CD4-positive, alpha-beta T cell treated with Interferon alpha-2 for 1 hour (primary cell): ENCODE data around the gene MYLK2.

ENCODE experiments used
- DNase-seq, 2 donors: peaks; one replicate each; pipeline ENCODE4 v3.0.0-alpha.2; 2020 to 2022

MYLK2 gene

GRCh38 chr20:31879143-31879987 is 60.2 kb downstream of the MYLK2 start:
- DNase-seq: peak; percentile 85 to 88

DNA sequence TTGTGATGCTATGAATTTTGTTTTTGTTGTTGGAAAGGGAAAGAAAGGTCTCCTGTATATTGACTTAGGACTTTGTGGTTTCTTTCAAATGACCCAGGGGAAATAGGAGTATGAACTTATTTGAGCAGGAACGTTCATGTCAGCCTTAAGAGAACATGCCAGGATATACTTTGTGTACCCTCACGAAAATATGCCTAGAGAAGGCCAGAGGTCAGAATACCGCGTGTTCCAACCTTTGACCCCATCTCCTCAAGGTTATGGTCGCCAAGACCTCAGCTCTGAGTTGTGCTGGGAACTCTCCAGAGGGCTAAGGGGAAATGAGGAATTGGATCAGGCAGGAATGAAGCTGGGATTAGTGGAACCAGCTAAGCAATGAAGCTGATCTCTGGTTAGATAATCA is 62.8 kb downstream of the MYLK2 start:
- no peak for DNase-seq

DNA sequence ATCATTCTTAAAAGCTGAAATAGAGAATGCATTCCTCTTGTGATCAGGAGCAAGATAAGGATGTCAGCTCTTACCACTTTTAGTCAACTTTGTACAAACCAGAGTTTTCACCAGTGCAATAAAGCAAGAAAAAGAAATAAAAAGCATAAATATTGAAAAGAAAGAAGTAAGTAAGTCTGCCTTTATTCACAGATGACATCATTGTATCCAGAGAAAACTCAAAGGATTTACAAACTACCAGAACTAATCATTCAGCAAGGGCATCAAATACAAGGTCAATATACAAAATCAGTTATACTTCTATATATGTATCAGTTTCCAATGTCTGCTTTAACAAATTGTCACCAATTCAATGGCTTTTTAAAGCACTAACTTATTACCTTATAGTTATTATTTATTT is 64.7 kb downstream of the MYLK2 start:
- DNase-seq: no peak
